Activated T-helper 1 cell treated with Interleukin-2 at 50 U/mL for 16 hours (primary cell): ENCODE measurements around the gene MRPS7.
A peak's percentile ranks its signal among the peaks of the same experiment; 100 is the strongest.
"Not testable (repeated sequence)": the region's sequence is repeated elsewhere in the genome, so short reads cannot be mapped to it uniquely, and the experiment has no call there.

Source experiments
- DNase-seq: peaks from one replicate; pipeline ENCODE4 v3.0.0-alpha.2; 2020; ENCODE audit warnings: low read depth

The MRPS7 gene

GRCh38 chr17:75271955-75272847, 10.5 kb downstream of the MRPS7 start:
- no peak for DNase-seq

GRCh38 chr17:75272848-75273184, 11.1 kb downstream of the MRPS7 start:
- DNase-seq, result no peak

- no peak for DNase-seq
Measured at GRCh38 chr17:75273977-75274708, 12.5 kb downstream of the MRPS7 start.

- no peak for DNase-seq
Measured at GRCh38 chr17:75277664-75278071, 16.0 kb downstream of the MRPS7 start.

- not testable (repeated sequence) for DNase-seq
Measured at GRCh38 chr17:75280189-75280588, 18.5 kb downstream of the MRPS7 start.

GRCh38 chr17:75285123-75285522, 23.4 kb downstream of the MRPS7 start:
- no peak for DNase-seq

GRCh38 chr17:75287221-75287620, 25.5 kb downstream of the MRPS7 start:
- no peak for DNase-seq

GRCh38 chr17:75288359-75288758, 26.7 kb downstream of the MRPS7 start:
- no peak for DNase-seq

GRCh38 chr17:75288770-75289114, 27.1 kb downstream of the MRPS7 start:
- no peak for DNase-seq

GRCh38 chr17:75289115-75289831, 27.6 kb downstream of the MRPS7 start, which contains the start of gene SLC25A19:
SLC25A19 (minus strand) TSS chr17:75289433; CDS start chr17:75286764, 2,669 bp downstream.
- peak; percentile 92 for DNase-seq

GRCh38 chr17:75289832-75290337, 28.2 kb downstream of the MRPS7 start:
- DNase-seq, result peak; percentile 29

GRCh38 chr17:75292810-75293448, 31.2 kb downstream of the MRPS7 start:
- not testable (repeated sequence) for DNase-seq

- no peak for DNase-seq
Measured at GRCh38 chr17:75295201-75296158, 33.8 kb downstream of the MRPS7 start.

- no peak for DNase-seq
Measured at GRCh38 chr17:75300280-75300679, 38.6 kb downstream of the MRPS7 start.

GRCh38 chr17:75301049-75301448, 39.4 kb downstream of the MRPS7 start:
- no peak for DNase-seq

GRCh38 chr17:75301502-75302206, 40.0 kb downstream of the MRPS7 start:
- DNase-seq, result no peak

- no peak for DNase-seq
Measured at GRCh38 chr17:75307957-75308731, 46.5 kb downstream of the MRPS7 start.

GRCh38 chr17:75308732-75309629, 47.3 kb downstream of the MRPS7 start:
- no peak for DNase-seq
